H4 (cell line): Measurements from ENCODE around the gene DIAPH1. TPM values are rescaled to one million over a fixed set of nuclear protein-coding genes. Genes with fewer than 3 reads are reported as not detected.
A peak's percentile ranks its signal among the peaks of the same experiment; 100 is the strongest.

Experiments
- DNase-seq: peaks from one replicate; pipeline ENCODE4 v3.0.0-alpha.2; 2015; ENCODE audit warnings: low spot score
- total RNA-seq: library from RNA; depleted of rRNA; stranded (reverse); fragments of >200 nt; shearing (Covaris generic); gene quantifications from 2 replicates; pipeline ENCODE4 v1.2.3, GENCODE V29; 2014

DIAPH1 gene
- total RNA-seq, 1 experiment from 2014 or later, result 24.3 TPM

DNA sequence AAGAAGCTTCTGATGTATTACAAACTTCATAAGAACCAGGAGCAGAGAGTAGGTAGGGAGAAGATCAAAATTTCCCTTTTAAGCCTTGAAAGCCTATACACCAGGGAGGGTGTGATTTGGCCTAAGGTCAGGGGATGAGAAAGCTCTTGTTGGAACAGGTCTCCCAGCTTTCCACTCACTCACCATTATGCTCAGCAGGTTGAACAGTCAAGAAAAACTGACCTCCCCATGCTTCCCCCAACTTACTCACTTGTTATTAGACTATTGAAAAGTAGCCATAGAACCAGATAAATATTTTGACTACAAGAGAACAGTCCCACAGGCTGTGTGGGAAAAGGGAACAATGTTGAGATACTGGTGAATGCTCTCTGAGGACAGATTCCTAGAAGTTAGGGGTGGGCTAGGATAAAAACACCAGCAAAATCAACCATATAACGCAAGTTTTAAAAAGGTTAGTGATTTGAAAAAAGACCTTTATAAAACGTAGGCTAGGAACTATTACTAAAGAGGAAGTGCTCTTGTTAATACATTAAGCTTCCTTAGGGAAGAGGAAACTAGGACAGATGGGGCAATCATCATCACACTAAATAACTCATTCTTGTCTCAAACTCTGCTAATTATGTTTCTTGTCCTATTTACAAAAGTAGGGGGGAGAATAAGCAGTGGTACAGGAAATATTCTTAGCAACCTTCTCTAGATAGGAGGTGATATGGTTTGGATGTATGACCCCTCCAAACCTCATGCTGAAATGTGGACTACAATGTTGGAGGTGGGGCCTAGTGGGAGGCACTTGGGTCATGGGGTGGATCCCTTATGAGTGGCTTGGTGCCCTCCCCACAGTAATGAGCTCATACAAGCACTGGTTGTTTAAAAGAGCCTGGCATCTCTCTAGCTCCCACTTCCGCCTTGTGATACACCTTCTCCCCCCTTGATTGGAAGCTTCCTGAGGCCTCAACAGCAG, 98.9 kb downstream of the DIAPH1 start:
- DNase-seq, result no peak

DNA sequence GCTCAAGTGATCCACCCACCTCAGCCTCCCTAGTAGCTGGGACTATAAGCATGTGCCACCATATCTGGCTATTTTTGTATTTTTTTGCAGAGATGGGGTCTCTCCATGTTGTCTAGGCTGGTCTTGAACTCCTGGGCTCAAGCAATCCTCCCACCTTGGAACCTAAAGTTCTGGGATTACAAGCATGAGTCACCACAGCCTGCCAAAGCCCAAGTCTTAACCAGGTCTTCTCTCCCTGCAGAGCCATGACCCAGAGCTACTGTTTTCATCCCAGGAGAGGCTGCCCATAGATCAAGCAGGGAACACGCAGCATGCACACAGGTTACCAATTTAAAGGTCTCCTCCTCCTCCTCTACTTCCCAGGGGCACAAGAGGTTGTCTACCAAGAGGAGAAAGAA, 100.2 kb downstream of the DIAPH1 start:
- no peak for DNase-seq

DNA sequence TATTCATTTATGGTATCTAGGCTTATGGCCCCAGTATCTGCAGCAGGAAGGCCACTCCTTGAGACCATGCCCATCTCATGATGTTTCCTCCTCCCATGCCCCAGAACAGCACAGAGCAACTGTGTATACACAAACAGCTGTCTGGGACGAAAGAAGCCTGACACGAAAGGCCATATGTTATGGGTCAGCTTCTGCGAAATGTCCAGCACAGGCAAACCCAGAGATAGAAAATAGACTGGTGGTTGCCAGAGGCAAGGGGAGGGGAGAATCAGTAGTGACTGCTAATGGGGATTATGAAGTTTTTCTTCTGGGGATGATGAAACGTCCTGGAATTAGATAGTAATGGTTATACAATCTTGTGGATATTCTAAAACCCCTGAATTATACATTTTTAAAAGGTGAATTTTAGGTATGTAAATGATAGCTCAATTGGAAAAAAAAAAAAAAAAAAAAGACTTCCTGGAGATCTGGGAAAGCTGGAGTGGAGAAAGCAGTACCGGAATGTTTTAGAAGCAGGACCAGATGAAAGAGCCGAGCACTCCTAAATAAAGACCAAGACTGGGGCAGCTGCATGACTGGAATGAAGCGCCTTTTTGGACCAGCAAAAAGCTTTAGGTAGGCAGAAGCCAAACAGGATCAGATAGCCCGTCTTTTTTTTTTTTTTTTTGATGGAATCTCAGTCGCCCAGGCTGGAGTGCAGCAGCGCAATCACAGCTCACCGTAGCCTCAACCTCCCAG, 100.8 kb downstream of the DIAPH1 start:
- DNase-seq, result no peak

DNA sequence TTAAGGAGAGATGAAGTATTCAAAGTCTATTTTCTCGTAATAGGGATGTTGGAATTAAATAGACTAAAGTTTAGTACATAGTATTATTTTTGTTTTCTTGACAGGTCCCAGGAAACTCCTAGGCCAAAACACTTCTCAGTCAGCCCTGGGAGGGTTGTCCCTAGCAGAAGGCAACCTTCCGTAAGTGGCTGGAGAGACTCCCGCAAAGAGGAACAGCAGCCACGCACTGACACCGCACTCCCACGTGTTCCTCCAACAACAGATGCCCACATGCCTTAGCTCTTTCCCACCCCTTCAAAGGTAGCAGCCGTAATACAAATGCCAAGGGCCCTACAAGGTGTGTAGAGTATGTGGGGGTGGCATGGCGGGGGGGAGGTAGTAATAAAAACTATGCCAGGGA, 101.5 kb downstream of the DIAPH1 start:
- no peak for DNase-seq

DNA sequence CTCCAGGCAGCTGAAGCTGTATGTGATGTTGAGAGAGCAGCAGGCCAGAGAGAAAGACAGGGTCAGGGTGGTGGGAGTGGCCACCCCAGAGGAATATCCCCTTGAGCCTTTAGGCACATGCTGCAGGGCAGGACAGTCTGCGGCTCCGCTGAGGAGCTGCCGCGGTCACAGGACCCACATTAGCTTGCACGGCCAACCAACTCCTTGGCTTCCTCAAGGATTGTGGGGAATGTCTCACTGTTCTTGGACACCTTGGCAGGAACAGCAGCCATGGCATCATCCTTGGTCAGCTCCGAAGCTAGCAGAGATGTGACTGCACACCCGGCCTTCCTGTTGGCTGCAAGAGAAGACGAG, 102.2 kb downstream of the DIAPH1 start:
- no peak for DNase-seq

DNA sequence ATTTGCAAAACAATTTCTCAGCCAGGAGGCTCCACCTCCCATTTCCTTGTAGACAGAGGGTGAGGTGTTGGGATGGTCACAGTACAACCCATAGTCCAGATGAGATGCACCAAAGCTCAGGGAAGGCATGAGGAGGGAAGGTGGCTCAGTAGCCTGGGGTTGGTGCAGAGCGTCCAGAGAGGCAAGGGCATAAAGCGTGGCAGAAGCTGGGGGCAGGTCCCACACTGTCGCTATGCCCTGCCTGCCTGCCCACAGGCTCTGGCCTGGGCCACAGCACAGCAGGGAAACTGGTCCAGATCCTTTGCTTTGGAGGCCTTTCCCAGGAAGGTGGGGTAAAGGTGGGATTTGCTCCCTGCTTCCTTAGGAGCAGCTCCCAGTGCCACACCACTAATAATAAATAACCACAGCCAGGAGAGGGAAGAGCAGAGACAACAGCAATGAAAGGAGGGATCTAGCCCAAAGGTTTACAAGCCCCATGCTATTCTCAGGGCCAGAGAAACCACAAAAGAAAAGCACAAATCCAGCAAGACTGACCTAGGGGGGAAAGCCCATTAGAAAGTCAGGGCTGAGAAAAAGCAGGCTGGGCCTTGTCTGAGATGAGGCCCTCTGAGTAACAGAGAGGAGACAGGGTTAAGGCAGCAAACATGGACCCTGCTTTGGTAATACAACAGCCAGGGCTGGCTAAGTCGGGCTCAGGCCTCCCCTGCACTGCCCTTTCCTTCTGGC, 102.7 kb downstream of the DIAPH1 start:
- DNase-seq, result no peak

DNA sequence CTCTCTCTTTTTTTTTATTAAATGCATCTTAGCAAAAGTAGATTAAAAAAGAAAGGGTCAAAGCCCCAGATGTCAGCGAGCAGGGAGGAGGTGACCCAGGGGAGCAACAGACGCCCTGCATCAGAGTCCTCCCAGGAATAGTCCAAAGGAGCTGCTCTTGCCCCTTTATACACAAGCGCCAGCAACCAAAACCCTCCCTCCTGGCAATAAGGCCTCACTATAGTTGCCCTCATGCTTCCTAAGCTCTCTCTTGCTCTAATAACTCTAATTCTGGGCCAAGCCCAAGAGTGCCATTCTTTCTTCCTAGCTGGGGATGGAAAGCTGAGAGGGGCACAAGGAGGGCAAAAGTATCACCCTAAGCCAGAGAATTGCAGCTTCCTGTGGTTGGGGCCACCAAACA, 103.7 kb downstream of the DIAPH1 start:
- DNase-seq, result no peak

DNA sequence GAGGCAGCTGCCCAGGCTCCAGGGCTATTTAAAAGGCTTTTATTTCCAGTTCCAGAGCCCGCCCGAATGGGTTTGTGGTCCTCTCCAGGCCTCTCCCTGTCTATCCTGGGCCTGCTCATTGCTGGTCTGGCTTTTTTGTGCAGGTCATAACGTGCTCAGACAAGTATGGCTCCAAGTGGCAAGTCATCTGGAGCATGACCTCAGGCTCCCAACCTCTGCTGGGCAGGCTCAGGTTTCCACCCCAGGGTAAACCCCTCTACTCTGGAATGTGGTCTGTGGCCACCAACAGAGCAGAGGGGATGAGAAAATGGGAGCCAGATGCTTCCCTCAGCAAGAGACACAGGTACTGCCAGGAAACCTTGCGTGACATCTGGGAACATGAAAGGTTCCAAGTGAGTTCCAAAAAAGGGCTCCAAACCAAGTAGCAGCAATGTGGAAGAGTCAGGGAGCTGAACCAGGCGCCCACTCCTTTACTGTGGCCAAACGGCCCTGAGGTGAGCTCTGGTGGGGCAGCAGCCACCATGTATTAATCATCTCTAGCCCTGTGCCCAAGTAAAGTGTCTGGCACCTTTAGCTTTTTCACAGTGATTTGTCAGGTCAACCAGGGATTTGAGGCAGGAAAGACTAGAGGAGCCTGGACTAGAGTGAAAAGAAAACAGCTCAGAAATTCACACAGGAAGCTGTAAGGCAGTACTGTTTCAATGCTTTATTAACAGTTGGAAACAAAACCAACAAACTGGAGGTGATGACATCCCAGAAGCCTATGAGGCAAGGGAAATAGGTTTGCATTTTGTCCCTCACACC, 104.3 kb downstream of the DIAPH1 start:
- DNase-seq, result no peak

DNA sequence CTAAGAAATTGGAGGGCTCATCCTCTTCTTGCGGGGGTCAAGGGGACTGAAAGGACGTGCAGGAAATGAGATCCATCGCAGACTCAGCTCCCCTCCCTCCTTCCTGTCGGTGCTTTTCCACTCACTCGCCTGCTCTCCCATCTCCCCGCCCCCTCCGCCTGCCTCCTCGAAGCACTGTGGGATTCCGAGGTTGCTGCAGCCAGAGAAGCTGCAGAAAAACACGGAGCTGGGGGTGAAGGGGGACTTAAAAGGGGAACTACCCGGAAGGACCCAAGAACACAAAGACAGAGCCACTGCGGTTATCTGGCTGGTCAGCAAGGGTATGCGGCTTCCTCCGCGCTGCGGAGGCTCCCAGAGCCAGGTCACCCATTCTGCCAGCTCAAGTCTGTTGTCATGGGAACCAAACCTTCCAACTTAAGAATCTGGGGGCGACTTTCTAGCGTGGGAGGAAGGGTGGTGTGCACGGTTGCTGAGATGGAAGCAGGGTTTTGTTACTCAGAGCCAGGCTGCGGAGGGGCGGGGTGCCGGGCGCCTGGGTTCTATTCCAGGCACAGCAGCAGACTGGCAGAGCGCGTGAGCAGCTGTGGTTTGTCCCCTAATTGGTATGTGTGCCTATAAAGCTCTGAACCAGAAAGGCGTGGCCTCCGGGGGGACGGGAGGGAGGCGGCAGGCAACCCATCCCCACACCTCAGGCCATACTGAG, 105.0 kb downstream of the DIAPH1 start:
- peak; percentile 94 for DNase-seq

DNA sequence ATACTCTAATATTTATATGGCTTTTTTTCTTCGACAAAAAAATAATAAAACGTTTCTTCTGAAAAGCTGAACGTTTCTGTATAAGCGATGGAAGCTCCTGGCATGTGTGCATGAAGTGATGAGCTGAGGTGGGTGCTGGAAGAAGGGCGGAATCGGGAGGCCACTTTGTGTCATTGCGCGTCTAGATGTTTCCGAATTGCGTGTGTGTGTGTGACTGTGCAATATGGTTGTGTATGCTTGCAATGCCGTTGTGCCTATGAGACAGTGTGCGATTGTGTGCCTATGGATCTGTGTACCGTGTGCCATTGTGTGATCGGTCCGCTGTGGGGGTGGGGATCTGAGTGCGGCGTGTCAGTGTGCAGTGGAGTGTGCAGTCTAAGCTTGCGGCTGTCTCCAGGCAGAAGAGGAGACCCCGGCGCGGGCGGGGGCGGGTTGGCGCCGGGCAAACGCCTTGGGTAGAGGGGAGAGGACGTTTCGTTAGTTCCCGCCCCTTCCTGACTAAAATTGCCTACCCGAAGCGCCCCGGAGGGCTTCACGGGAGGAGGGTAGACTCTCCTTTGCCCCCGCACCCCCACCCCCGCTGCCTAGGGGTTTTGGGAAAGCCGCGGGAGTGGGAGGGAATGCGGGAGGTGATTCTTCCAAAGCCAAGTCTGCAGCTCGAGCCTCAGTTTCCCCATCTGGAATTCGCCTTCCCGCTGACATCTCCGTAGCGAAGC, 105.7 kb downstream of the DIAPH1 start:
- no peak for DNase-seq

DNA sequence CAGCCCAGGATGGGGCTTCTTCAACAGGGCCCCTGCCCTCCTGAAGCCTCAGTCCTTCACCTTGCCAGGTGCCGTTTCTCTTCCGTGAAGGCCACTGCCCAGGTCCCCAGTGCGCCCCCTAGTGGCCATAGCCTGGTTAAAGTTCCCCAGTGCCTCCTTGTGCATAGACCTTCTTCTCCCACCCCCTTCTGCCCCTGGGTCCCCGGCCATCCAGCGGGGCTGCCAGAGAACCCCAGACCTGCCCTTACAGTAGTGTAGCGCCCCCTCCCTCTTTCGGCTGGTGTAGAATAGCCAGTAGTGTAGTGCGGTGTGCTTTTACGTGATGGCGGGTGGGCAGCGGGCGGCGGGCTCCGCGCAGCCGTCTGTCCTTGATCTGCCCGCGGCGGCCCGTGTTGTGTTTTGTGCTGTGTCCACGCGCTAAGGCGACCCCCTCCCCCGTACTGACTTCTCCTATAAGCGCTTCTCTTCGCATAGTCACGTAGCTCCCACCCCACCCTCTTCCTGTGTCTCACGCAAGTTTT, 106.3 kb downstream of the DIAPH1 start:
- no peak for DNase-seq

DNA sequence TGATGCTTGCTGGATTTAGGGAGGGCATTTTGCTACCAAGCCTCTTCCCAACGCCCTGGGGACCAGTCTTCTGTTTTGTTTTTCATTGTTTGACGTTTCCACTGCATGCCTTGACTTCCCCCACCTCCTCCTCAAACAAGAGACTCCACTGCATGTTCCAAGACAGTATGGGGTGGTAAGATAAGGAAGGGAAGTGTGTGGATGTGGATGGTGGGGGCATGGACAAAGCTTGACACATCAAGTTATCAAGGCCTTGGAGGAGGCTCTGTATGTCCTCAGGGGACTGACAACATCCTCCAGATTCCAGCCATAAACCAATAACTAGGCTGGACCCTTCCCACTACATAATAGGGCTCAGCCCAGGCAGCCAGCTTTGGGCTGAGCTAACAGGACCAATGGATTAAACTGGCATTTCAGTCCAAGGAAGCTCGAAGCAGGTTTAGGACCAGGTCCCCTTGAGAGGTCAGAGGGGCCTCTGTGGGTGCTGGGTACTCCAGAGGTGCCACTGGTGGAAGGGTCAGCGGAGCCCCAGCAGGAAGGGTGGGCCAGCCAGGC, 107.0 kb downstream of the DIAPH1 start:
- no peak for DNase-seq

DNA sequence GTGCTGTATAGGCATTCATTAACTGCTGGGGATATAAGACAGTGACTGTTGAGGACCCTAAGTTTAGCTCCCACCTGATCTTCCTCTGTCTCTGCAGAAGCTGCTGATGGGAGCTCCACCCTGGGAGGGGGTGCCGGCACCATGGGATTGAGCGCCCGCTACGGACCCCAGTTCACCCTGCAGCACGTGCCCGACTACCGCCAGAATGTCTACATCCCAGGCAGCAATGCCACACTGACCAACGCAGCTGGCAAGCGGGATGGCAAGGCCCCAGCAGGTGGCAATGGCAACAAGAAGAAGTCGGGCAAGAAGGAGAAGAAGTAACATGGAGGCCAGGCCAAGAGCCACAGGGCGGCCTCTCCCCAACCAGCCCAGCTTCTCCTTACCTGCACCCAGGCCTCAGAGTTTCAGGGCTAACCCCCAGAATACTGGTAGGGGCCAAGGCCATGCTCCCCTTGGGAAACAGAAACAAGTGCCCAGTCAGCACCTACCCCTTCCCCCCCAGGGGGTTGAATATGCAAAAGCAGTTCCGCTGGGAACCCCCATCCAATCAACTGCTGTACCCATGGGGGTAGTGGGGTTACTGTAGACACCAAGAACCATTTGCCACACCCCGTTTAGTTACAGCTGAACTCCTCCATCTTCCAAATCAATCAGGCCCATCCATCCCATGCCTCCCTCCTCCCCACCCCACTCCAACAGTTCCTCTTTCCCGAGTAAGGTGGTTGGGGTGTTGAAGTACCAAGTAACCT, 107.8 kb downstream of the DIAPH1 start:
- DNase-seq, result no peak

DNA sequence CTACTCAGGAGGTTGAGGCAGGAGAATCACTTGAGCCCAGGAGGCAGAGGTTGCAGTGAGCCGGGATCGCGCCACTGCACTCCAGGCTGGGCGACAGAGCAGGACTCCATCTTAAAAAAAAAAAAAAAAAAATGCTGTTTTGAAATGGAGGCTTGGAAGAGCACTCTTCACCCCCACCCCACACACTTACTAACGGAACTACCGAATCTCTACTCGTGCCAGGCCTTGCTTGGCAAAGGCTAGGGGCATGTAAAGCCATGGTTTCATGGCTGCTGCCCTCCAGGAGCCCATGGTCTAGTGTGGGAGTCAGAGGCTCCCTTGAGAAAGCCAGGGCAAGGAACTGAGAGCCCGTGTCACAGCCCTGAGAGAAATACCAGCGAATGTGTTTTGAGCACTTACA, 108.6 kb downstream of the DIAPH1 start:
- no peak for DNase-seq

DNA sequence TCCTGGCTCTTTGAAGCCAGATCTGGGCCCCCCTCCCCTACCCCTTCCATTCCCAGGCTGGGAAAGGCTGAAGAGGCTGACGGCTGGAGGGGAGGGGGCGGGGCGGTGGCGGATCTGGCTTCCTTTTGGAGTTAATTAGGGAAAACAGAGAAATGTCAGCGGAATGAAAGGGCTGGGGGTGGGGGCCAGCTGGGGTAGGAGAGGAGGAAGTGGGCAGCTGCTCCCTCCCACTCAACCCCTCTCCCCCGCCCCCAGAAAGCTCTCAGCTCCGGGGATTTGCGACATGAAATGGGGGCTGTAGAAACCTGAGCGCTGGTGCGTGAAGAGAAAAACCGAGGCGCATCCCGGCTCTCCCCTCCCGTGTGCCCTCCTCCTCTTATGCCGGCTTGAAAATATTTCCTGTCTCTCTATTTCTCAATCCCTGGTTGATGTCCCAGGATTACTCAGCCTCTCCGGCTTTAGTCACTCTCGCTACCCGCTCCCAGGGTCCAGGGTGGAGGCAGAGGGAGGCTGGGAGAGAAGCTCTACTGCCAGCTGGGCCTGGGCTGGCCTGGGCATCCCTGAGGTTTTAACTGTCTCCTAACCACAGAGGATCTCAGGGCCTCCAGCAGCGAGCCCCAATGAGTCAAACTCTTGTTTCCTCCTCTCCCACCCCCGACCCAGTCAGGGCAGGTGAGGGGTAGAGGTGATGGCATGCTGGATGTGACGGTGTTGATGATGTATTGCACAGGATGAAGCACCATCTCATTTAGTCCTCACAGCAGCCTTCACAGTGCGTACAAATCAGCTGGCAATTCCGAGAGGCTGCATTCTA, 109.8 kb downstream of the DIAPH1 start:
- DNase-seq, result peak; percentile 90

DNA sequence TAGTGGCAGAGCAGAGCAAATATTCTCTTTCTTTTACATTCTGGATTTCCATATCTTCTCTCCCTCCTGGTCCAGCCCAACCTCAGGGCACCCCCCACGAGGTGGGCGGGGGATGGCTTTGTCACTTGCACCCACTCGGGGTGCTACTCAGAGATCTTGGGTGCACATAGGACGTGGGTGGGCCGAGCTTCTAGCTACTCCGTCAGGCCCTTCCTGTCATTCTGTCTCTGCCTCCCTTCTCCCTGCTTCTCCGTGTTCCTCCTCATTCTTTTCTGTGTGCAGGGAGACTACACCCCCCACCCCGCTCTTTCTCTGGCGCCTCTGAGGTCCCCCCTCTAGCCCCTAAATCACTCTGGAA, 110.4 kb downstream of the DIAPH1 start:
- DNase-seq, result no peak

DNA sequence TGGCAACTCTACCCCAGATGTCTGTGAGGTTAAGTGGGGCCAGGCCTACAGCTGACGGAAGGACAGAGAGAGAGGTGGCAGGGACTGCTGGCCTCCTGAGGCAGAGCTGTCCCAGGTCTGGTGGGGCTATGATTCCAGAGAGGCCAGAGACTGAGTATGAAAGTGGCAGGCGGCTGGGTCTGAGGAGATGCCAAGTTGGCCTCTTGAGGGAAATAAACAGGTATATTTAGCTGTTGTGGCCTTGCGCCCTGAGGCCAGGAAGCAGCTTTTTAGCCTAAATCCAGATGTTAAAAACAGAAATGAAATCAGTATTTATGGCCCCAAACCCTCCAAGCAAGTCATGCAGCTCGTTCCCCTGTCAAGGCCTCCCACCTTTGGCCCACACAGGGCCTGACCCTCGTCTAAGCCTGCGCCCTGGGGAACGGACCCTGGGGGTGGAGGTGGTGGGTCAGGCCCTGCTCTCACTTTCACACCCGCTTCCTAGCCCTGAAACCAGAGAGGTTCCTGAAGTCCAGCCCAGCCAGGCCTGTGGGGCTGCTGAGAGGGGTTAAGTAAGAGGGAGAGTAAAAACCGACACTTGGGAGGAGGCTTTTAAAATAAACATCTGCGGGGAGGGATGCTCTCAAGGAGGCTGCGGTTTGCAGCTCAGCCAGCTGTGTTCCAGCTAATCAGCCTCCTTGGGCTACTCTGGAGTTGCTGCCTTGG, 111.3 kb downstream of the DIAPH1 start:
- peak; percentile 86 for DNase-seq
